ENCODE measurements around the gene MRM2. TPM values are rescaled to one million over a fixed set of nuclear protein-coding genes. Genes with fewer than 3 reads are reported as not detected.

MRM2 gene
- polyA plus RNA-seq, 3 donors: 9.2 to 32.5 (median 26.7) TPM

DNA sequence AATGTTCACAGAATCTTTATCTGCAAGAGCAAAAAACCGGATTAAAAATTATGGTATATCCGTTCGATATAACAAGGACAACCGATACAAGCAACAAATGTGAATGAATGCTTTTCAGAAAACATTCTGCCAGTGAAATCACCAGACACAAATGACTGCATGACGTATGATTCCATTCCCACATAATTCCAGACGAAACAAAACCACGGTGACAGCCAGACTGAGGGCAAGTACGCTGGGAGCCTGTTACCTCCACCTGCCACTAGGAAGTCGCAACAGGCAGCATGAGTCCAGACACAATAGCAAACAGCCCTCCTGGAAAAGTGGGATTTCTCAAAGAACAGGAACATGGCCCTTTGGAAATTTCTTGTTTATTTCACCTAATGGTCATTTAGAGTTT is 51.0 kb downstream of the MRM2 start:
- no peaks in the 10 kb centered on the region for H3K4me1 ChIP-seq (ENCODE audit: control insufficient read depth in 1 of 2, insufficient read depth in 2 of 2, low read length in 2 of 2)
- H3K4me1 Mint-ChIP-seq: no peaks in the 10 kb centered on the region
- no peaks in the 10 kb centered on the region for H4K20me1 ChIP-seq (ENCODE audit: insufficient read depth, low read length)
- TF ChIP-seq, protein P1, sequence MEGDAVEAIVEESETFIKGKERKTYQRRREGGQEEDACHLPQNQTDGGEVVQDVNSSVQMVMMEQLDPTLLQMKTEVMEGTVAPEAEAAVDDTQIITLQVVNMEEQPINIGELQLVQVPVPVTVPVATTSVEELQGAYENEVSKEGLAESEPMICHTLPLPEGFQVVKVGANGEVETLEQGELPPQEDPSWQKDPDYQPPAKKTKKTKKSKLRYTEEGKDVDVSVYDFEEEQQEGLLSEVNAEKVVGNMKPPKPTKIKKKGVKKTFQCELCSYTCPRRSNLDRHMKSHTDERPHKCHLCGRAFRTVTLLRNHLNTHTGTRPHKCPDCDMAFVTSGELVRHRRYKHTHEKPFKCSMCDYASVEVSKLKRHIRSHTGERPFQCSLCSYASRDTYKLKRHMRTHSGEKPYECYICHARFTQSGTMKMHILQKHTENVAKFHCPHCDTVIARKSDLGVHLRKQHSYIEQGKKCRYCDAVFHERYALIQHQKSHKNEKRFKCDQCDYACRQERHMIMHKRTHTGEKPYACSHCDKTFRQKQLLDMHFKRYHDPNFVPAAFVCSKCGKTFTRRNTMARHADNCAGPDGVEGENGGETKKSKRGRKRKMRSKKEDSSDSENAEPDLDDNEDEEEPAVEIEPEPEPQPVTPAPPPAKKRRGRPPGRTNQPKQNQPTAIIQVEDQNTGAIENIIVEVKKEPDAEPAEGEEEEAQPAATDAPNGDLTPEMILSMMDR (IDR thresholded peaks at IDR 0.05): no peak
- no peaks in the 10 kb centered on the region for H3K27me3 ChIP-seq (ENCODE audit: control insufficient read depth in 2 of 2, insufficient read depth in 2 of 2, low read length in 2 of 2)
- no peak overlapping the region for H3K4me2 ChIP-seq (replicated peaks; ENCODE audit: extremely low read depth, low read length, poor library complexity, severe bottlenecking)
- H3K27ac ChIP-seq (ENCODE audit: low read depth in 1 of 2, low read length in 2 of 2): no peak overlapping the region
- peaks cover 9 to 10% of the 10 kb centered on the region in 2 donors for H3K9me3 ChIP-seq (replicated peaks in 1 of 2; ENCODE audit: control insufficient read depth in 1 of 2, insufficient read depth in 1 of 2, low read length in 2 of 2)
- peaks cover 23 to 77% of the 10 kb centered on the region in 2 donors for H3K36me3 ChIP-seq (replicated peaks in 1 of 2; ENCODE audit: control insufficient read depth in 1 of 2, insufficient read depth in 2 of 2, low read length in 2 of 2)
- H3K27ac Mint-ChIP-seq: peak overlapping the region in 1 of 7 donors; percentile 4
- peaks cover 0 to 2% (median 1%) of the 10 kb centered on the region in 3 donors for H3K27me3 Mint-ChIP-seq (ENCODE audit: low read depth in 3 of 3)
- H3K9me3 Mint-ChIP-seq: peaks cover 9 to 13% (median 12%) of the 10 kb centered on the region in 7 donors
- 100% methylated on average over 6 of the region's 9 CpGs for WGBS (ENCODE audit: insufficient coverage)
- no peaks in the 10 kb centered on the region for H3K79me2 ChIP-seq (ENCODE audit: insufficient read depth, low read length)
- no peak overlapping the region for H3K4me3 ChIP-seq (replicated peaks in 1 of 3; ENCODE audit: low read depth in 2 of 3, low read length in 3 of 3)
- DNase-seq: no peak
- no peak overlapping the region for H3K4me3 Mint-ChIP-seq
- no peak overlapping the region for H2AFZ ChIP-seq (ENCODE audit: insufficient read depth, low read depth, low read length, poor library complexity, severe bottlenecking)
- H3K36me3 Mint-ChIP-seq: peaks cover 50 to 69% of the 10 kb centered on the region in 2 donors
- intact Hi-C loops (cut with micrococcal nuclease): no loop called here
- no peak overlapping the region for H3K9ac ChIP-seq (ENCODE audit: insufficient read depth, low read length, poor library complexity, severe bottlenecking)

DNA sequence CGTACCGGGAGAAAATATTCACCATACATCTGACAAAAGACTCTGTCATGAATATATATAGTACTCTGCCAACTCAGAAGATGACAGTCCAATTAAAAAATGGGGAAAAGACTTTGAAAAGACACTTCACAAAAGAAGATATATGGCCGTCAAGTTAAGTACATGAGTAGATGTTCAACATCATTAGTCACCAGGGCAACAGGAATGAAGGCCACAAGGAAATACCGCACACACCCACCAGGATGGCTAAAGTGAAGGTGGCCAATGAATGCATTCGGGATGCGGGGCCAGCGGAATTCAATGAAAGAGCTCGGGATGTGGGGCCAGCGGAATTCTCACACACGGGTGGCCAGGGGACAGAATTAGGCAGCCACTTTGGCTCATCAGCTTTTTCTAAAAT is 51.5 kb downstream of the MRM2 start:
- no peaks in the 10 kb centered on the region for H4K20me1 ChIP-seq (ENCODE audit: insufficient read depth, low read length)
- H3K27ac ChIP-seq (ENCODE audit: low read depth in 1 of 2, low read length in 2 of 2): no peak overlapping the region
- H3K9ac ChIP-seq (ENCODE audit: insufficient read depth, low read length, poor library complexity, severe bottlenecking): no peak overlapping the region
- no peaks in the 10 kb centered on the region for H3K4me1 Mint-ChIP-seq
- H3K9me3 ChIP-seq (replicated peaks in 1 of 2; ENCODE audit: control insufficient read depth in 1 of 2, insufficient read depth in 1 of 2, low read length in 2 of 2): peaks cover 4 to 5% of the 10 kb centered on the region in 2 donors
- H3K4me3 Mint-ChIP-seq: no peak overlapping the region
- peaks cover 0 to 2% (median 1%) of the 10 kb centered on the region in 3 donors for H3K27me3 Mint-ChIP-seq (ENCODE audit: low read depth in 3 of 3)
- peaks cover 18 to 77% of the 10 kb centered on the region in 2 donors for H3K36me3 ChIP-seq (replicated peaks in 1 of 2; ENCODE audit: control insufficient read depth in 1 of 2, insufficient read depth in 2 of 2, low read length in 2 of 2)
- no peak overlapping the region for H3K4me3 ChIP-seq (replicated peaks in 1 of 3; ENCODE audit: low read depth in 2 of 3, low read length in 3 of 3)
- H3K4me1 ChIP-seq (ENCODE audit: control insufficient read depth in 1 of 2, insufficient read depth in 2 of 2, low read length in 2 of 2): no peaks in the 10 kb centered on the region
- TF ChIP-seq, protein P1 (IDR thresholded peaks at IDR 0.05): no peak
- H3K27ac Mint-ChIP-seq: peak overlapping the region in 1 of 7 donors; percentile 4
- no peaks in the 10 kb centered on the region for H3K79me2 ChIP-seq (ENCODE audit: insufficient read depth, low read length)
- 100% methylated on average over 2 of the region's 10 CpGs for WGBS (ENCODE audit: insufficient coverage)
- no peaks in the 10 kb centered on the region for H3K27me3 ChIP-seq (ENCODE audit: control insufficient read depth in 2 of 2, insufficient read depth in 2 of 2, low read length in 2 of 2)
- H3K4me2 ChIP-seq (replicated peaks; ENCODE audit: extremely low read depth, low read length, poor library complexity, severe bottlenecking): no peak overlapping the region
- no peak for DNase-seq
- no peak overlapping the region for H2AFZ ChIP-seq (ENCODE audit: insufficient read depth, low read depth, low read length, poor library complexity, severe bottlenecking)
- H3K36me3 Mint-ChIP-seq: peaks cover 46 to 66% of the 10 kb centered on the region in 2 donors
- peaks cover 4 to 9% (median 8%) of the 10 kb centered on the region in 7 donors for H3K9me3 Mint-ChIP-seq
- intact Hi-C loops (cut with micrococcal nuclease): no loop called here
